ELR (cell line): Measurements from ENCODE around the gene SCYL2.

Experiments used
- DNase-seq: peaks from one replicate; pipeline ENCODE4 v3.0.0-alpha.2; 2015; ENCODE audit warnings: low read depth

The SCYL2 gene

GRCh38 chr12:100381379-100381778 is 114.4 kb downstream of the SCYL2 start:
- DNase-seq = no peak

GRCh38 chr12:100382338-100382737 is 115.4 kb downstream of the SCYL2 start:
- DNase-seq = peak; percentile 27

- no peak for DNase-seq
Observed at GRCh38 chr12:100383586-100384558, 116.9 kb downstream of the SCYL2 start.

- DNase-seq = no peak
Observed at GRCh38 chr12:100384559-100384935, 117.6 kb downstream of the SCYL2 start.

GRCh38 chr12:100388382-100388781 is 121.4 kb downstream of the SCYL2 start:
- DNase-seq = no peak
